ENCODE data around the gene PHETA1. TPM values are rescaled to one million over a fixed set of nuclear protein-coding genes. Genes with fewer than 3 reads are reported as not detected.

The PHETA1 gene
- total RNA-seq, 1 experiment from 2014 or later = 16.3 TPM

DNA sequence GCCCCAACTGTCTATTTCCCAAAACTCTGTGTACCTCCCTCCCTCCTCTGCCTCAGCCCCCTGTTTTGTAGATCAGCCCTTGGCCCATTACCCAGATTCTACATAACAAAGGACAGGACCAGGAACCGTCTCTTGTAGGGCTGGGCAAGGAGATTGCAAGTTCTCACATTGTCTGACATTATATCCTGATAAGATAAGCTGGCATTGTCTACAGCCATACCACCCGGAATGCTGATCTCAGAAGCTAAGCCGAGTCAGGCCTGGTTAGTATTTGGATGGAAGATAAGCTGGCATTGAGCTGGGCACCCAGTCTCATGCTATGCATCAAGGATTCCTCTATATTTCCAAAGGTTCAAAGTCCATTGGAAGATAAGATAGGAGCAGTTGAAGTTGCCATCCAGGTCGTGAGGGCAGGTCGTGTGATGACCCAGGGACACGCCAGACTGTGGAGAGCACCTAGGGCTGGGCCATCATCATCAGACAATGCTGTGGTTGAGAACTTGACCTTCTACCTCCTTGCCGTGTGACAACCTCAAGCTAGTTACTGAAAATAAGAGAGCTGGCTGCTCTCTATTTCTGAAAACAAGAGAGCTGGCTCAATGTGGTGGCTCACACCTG lies 29.5 kb downstream of the PHETA1 start:
- in situ Hi-C loops (cut with HindIII; ENCODE audit: low pct_unique_long_range_greater_than_20kb, low sequenced_read_pairs) = no loop called here
- no peak overlapping the region for H3K4me3 ChIP-seq (ENCODE audit: low read depth in 2 of 2, low read length in 2 of 2)
- no peaks in the 10 kb centered on the region for H3K4me1 ChIP-seq (ENCODE audit: control insufficient read depth, insufficient read depth, low read length)
- ATAC-seq (no peak), DNase-seq (ENCODE audit: low read depth, low spot score) (no peak)
- POLR2A ChIA-PET = no interaction called here
- intact Hi-C loops (cut with micrococcal nuclease; ENCODE audit: unreplicated experiment) = no loop called here
- H3K27ac ChIP-seq (ENCODE audit: low read length) = no peak overlapping the region
- CTCF ChIA-PET = interaction anchor here (0.7 kb wide), 1 partner anchor 28 kb away, joined by 4 read pairs; no protein-coding TSS in a partner anchor
- BruUV-seq (replicated peaks) = no TSS peak
- H3K9me3 ChIP-seq (ENCODE audit: control insufficient read depth, insufficient read depth, low read depth, low read length) = no peaks in the 10 kb centered on the region
- no peaks in the 10 kb centered on the region for H3K36me3 ChIP-seq (ENCODE audit: control insufficient read depth, insufficient read depth, low read length)
- TF ChIP-seq, protein P1, sequence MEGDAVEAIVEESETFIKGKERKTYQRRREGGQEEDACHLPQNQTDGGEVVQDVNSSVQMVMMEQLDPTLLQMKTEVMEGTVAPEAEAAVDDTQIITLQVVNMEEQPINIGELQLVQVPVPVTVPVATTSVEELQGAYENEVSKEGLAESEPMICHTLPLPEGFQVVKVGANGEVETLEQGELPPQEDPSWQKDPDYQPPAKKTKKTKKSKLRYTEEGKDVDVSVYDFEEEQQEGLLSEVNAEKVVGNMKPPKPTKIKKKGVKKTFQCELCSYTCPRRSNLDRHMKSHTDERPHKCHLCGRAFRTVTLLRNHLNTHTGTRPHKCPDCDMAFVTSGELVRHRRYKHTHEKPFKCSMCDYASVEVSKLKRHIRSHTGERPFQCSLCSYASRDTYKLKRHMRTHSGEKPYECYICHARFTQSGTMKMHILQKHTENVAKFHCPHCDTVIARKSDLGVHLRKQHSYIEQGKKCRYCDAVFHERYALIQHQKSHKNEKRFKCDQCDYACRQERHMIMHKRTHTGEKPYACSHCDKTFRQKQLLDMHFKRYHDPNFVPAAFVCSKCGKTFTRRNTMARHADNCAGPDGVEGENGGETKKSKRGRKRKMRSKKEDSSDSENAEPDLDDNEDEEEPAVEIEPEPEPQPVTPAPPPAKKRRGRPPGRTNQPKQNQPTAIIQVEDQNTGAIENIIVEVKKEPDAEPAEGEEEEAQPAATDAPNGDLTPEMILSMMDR (IDR thresholded peaks at IDR 0.05) = no peak
- TF ChIP-seq TCF7L2 (IDR thresholded peaks at IDR 0.05; ENCODE audit: low read depth, low read length) (no peak), POLR2AphosphoS5 (IDR thresholded peaks at IDR 0.05; ENCODE audit: low read depth, low read length) (no peak), SIN3A (IDR thresholded peaks at IDR 0.05; ENCODE audit: borderline replicate concordance, insufficient read depth, low read depth, low read length) (no peak)
- TF ChIP-seq, protein P2, sequence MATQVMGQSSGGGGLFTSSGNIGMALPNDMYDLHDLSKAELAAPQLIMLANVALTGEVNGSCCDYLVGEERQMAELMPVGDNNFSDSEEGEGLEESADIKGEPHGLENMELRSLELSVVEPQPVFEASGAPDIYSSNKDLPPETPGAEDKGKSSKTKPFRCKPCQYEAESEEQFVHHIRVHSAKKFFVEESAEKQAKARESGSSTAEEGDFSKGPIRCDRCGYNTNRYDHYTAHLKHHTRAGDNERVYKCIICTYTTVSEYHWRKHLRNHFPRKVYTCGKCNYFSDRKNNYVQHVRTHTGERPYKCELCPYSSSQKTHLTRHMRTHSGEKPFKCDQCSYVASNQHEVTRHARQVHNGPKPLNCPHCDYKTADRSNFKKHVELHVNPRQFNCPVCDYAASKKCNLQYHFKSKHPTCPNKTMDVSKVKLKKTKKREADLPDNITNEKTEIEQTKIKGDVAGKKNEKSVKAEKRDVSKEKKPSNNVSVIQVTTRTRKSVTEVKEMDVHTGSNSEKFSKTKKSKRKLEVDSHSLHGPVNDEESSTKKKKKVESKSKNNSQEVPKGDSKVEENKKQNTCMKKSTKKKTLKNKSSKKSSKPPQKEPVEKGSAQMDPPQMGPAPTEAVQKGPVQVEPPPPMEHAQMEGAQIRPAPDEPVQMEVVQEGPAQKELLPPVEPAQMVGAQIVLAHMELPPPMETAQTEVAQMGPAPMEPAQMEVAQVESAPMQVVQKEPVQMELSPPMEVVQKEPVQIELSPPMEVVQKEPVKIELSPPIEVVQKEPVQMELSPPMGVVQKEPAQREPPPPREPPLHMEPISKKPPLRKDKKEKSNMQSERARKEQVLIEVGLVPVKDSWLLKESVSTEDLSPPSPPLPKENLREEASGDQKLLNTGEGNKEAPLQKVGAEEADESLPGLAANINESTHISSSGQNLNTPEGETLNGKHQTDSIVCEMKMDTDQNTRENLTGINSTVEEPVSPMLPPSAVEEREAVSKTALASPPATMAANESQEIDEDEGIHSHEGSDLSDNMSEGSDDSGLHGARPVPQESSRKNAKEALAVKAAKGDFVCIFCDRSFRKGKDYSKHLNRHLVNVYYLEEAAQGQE (IDR thresholded peaks at IDR 0.05; ENCODE audit: insufficient read depth in 1 of 2, low read depth in 2 of 2, low read length in 1 of 2) = no peak
- no peaks in the 10 kb centered on the region; the same call in 1 of the 2 replicates for H3K27me3 ChIP-seq (ENCODE audit: control insufficient read depth, insufficient read depth, low read length)

GRCh38 chr12:111338096-111338495 lies 30.8 kb downstream of the PHETA1 start:
- in situ Hi-C loops (cut with HindIII; ENCODE audit: low pct_unique_long_range_greater_than_20kb, low sequenced_read_pairs) = no loop called here

More at GRCh38 chr12:111338096-111338495, 30.8 kb downstream of the PHETA1 start:
- TF ChIP-seq POLR2AphosphoS5 (IDR thresholded peaks at IDR 0.05; ENCODE audit: low read depth, low read length) = no peak
- TF ChIP-seq, protein P2 (IDR thresholded peaks at IDR 0.05; ENCODE audit: insufficient read depth in 1 of 2, low read depth in 2 of 2, low read length in 1 of 2) = no peak
- TF ChIP-seq SIN3A (IDR thresholded peaks at IDR 0.05; ENCODE audit: borderline replicate concordance, insufficient read depth, low read depth, low read length) = no peak
- TF ChIP-seq TCF7L2 (IDR thresholded peaks at IDR 0.05; ENCODE audit: low read depth, low read length) = no peak
- TF ChIP-seq, protein P1 (IDR thresholded peaks at IDR 0.05) = no peak
- H3K27me3 ChIP-seq (ENCODE audit: control insufficient read depth, insufficient read depth, low read length) = no peaks in the 10 kb centered on the region
- POLR2A ChIA-PET = interaction anchor here (0.6 kb wide), 1 partner anchor 198 kb away, joined by 6 read pairs; no protein-coding TSS in a partner anchor
- no peak overlapping the region for H3K4me3 ChIP-seq (ENCODE audit: low read depth in 2 of 2, low read length in 2 of 2)
- intact Hi-C loops (cut with micrococcal nuclease; ENCODE audit: unreplicated experiment) = no loop called here
- no peaks in the 10 kb centered on the region for H3K9me3 ChIP-seq (ENCODE audit: control insufficient read depth, insufficient read depth, low read depth, low read length)
- no peaks in the 10 kb centered on the region for H3K4me1 ChIP-seq (ENCODE audit: control insufficient read depth, insufficient read depth, low read length)
- BruUV-seq (replicated peaks) = no TSS peak
- CTCF ChIA-PET = no interaction called here
- ATAC-seq (no peak), DNase-seq (ENCODE audit: low read depth, low spot score) (no peak)
- H3K27ac ChIP-seq (ENCODE audit: low read length) = no peak overlapping the region
- no peaks in the 10 kb centered on the region for H3K36me3 ChIP-seq (ENCODE audit: control insufficient read depth, insufficient read depth, low read length)

Data from Panc1 (cell line).